Measurements from ENCODE around the gene TECTB.

The TECTB gene

GRCh38 chr10:112307358-112308124 is 24.3 kb downstream of the TECTB start:
- ChIA-PET CTCF (interaction anchor here (0.6 to 12.1 kb wide), 40 partner anchors 8 to 302 kb away, joined by 3 to 113 read pairs (median 4); partner anchors contain the start of gene GPAM), POLR2A (no interaction called here)
- peak; percentile 76 for DNase-seq (ENCODE audit: extremely low spot score)
- TF ChIP-seq, protein P1, sequence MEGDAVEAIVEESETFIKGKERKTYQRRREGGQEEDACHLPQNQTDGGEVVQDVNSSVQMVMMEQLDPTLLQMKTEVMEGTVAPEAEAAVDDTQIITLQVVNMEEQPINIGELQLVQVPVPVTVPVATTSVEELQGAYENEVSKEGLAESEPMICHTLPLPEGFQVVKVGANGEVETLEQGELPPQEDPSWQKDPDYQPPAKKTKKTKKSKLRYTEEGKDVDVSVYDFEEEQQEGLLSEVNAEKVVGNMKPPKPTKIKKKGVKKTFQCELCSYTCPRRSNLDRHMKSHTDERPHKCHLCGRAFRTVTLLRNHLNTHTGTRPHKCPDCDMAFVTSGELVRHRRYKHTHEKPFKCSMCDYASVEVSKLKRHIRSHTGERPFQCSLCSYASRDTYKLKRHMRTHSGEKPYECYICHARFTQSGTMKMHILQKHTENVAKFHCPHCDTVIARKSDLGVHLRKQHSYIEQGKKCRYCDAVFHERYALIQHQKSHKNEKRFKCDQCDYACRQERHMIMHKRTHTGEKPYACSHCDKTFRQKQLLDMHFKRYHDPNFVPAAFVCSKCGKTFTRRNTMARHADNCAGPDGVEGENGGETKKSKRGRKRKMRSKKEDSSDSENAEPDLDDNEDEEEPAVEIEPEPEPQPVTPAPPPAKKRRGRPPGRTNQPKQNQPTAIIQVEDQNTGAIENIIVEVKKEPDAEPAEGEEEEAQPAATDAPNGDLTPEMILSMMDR (IDR thresholded peaks at IDR 0.05; ENCODE audit: control extremely low read depth, extremely low read depth, low read depth, missing control alignments): peak; percentile 84

GRCh38 chr10:112308125-112308502 is 24.9 kb downstream of the TECTB start:
- ChIA-PET POLR2A (no interaction called here), CTCF (interaction anchor here (0.6 to 12.1 kb wide), 39 partner anchors 8 to 303 kb away, joined by 3 to 113 read pairs (median 4); partner anchors contain the start of gene GPAM)
- TF ChIP-seq, protein P1 (IDR thresholded peaks at IDR 0.05; ENCODE audit: control extremely low read depth, extremely low read depth, low read depth, missing control alignments): no peak
- DNase-seq (ENCODE audit: extremely low spot score): no peak

DNA sequence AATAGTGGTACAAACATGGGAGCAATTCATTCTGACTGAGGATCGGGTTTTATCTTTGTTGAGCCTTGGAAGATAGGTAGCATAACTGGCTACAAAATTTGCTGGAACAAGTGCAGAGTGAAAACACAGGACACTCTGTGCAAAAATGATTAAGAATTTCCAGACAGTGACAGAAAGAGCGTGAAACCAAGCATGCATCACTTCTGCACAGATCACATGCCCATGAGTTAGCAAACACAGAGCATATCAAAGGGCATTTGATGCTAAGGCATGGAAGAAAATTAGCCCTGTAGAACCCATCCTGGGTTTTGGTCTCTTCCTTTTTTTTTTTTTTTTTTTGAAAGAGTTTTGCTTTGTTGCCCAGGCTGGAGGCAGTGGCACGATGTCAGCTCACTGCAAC is 28.3 kb downstream of the TECTB start:
- no peak for DNase-seq (ENCODE audit: extremely low spot score)
- ChIA-PET CTCF (interaction anchor here (0.8 to 12.1 kb wide), 3 partner anchors 17 to 172 kb away, joined by 3 to 113 read pairs (median 47); no protein-coding TSS in a partner anchor), POLR2A (no interaction called here)
- TF ChIP-seq, protein P1 (IDR thresholded peaks at IDR 0.05; ENCODE audit: control extremely low read depth, extremely low read depth, low read depth, missing control alignments): no peak

DNA sequence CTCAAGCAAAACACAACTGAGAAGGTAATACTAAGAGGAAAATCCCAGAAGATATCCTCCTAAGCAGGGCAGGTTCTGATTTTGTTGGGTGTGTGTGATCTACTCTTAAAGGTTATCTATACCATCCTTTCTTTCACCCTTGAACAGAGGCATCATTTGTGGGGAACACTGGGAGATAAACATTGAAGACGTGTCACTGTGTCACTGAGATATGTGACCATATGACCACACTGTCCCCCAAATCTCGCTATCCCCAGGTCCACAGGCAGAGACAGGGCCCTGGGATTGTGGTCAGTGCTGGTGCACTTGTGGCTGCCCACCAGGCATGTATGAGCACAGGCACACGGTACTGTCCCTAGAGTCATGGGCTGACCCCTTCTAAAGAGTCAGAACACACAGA is 30.0 kb downstream of the TECTB start:
- TF ChIP-seq, protein P1 (IDR thresholded peaks at IDR 0.05; ENCODE audit: control extremely low read depth, extremely low read depth, low read depth, missing control alignments): no peak
- ChIA-PET CTCF (interaction anchor here (0.6 to 12.1 kb wide), 6 partner anchors 9 to 198 kb away, joined by 3 to 113 read pairs (median 4); no protein-coding TSS in a partner anchor), POLR2A (no interaction called here)
- no peak for DNase-seq (ENCODE audit: extremely low spot score)

DNA sequence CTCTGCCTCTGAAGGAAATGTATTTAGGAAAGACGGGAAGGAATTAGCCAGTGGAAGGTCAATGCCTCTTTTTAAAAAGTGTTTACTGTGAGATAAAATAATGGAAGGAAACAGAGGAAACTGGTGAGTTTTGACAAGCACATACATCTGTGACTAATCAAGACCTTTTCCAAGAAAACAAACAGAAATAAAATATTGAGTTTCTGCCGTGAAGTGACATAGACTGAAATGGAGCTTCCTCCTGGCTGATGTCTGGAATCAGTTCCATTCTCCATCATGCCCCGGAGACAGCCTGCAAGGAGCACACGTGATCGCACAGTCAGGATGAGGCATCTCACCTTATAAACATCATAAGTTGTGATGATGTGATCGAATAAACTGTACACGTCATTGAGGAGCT is 30.7 kb downstream of the TECTB start:
- TF ChIP-seq, protein P1 (IDR thresholded peaks at IDR 0.05; ENCODE audit: control extremely low read depth, extremely low read depth, low read depth, missing control alignments): no peak
- no peak for DNase-seq (ENCODE audit: extremely low spot score)
- POLR2A ChIA-PET: no interaction called here
- CTCF ChIA-PET: interaction anchor here (0.7 to 12.1 kb wide), 10 partner anchors 10 to 198 kb away, joined by 3 to 113 read pairs (median 4); no protein-coding TSS in a partner anchor

DNA sequence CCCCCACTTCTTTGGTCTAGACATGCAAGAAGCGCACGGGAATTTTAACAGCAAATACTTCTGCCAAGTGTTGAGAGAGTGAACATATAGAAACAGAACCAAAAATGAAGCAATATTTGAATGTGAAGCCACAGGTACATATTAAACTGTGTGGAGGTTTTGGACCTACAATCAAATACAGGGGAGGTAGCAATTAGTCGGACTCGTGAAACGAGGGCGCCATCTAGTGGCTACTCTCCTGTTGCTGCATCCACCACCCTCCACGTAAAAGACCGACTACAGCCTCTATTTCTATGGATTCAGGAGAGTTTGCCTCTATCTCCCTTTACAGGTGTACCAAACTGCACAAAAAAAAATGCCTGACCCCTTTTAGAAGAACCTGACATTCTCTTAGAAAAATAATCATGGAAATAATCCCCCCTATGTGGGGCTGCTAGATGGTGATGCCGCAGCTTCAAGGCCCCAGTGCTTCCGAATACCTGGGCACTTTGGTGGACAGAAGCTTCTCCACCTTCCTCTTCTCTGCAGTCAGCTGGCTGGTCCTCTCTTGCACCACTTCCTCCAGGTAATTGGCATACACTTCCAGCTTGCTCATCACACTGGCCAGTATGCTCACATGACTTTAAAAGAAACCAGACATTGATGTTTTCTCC is 31.7 kb downstream of the TECTB start:
- POLR2A ChIA-PET: no interaction called here

More for the DNA sequence above, 31.7 kb downstream of the TECTB start:
- CTCF ChIA-PET: interaction anchor here (0.6 to 12.1 kb wide), 20 partner anchors 8 to 215 kb away, joined by 3 to 113 read pairs (median 4); no protein-coding TSS in a partner anchor
- TF ChIP-seq, protein P1 (IDR thresholded peaks at IDR 0.05; ENCODE audit: control extremely low read depth, extremely low read depth, low read depth, missing control alignments): peak; percentile 81
- DNase-seq (ENCODE audit: extremely low spot score): peak; percentile 72

Measured in GM10248 (cell line).